ENCODE results near the gene SH2B2. TPM values are rescaled to one million over a fixed set of nuclear protein-coding genes. Genes with fewer than 3 reads are reported as not detected.

Gene SH2B2
- polyA plus RNA-seq, 1 donor from 2014 or later = 27.3 TPM

GRCh38 chr7:102244601-102245000 is 42.1 kb upstream of the SH2B2 start:
- Histone ChIP-seq H3K27me3 (ENCODE audit: insufficient read depth, low read depth, low read length) (no peaks in the 10 kb centered on the region), H3K9me2 (ENCODE audit: insufficient read depth, low read length) (no peaks in the 10 kb centered on the region), H3K4me3 (ENCODE audit: low read length) (no peak overlapping the region), H3K4me2 (ENCODE audit: low read length) (no peak overlapping the region), H4K20me1 (ENCODE audit: insufficient read depth) (no peaks in the 10 kb centered on the region), H3K27ac (ENCODE audit: low read length) (no peak overlapping the region), H3F3A (ENCODE audit: insufficient read depth, low read length, poor library complexity, severe bottlenecking) (no peaks in the 10 kb centered on the region), H3K9ac (ENCODE audit: low read length) (no peak overlapping the region), H3K9me3 (ENCODE audit: low read length) (no peaks in the 10 kb centered on the region), H2AFZ (ENCODE audit: low read depth, low read length) (no peak overlapping the region), H3K79me2 (replicated peaks; ENCODE audit: insufficient read depth, low read length) (no peaks in the 10 kb centered on the region), H3K36me3 (ENCODE audit: insufficient read depth, low read length) (no peaks in the 10 kb centered on the region)
- TF ChIP-seq RAD21 (conservative IDR thresholded peaks at IDR 0.05) = no peak
- no peak for TF ChIP-seq EP300 (conservative IDR thresholded peaks at IDR 0.05; ENCODE audit: poor library complexity, severe bottlenecking)
- TF ChIP-seq REST (IDR thresholded peaks at IDR 0.05; ENCODE audit: borderline replicate concordance) = no peak
- no peak for TF ChIP-seq TAF1 (IDR thresholded peaks at IDR 0.05; ENCODE audit: low read depth)
- no peak for TF ChIP-seq CTCF (IDR thresholded peaks at IDR 0.05; ENCODE audit: poor library complexity, severe bottlenecking)
- no peak for TF ChIP-seq SMC3 (conservative IDR thresholded peaks at IDR 0.05; ENCODE audit: poor library complexity)
- TF ChIP-seq POLR2AphosphoS5 (IDR thresholded peaks at IDR 0.05) = no peak
- TF ChIP-seq MXI1 (conservative IDR thresholded peaks at IDR 0.05; ENCODE audit: poor library complexity, severe bottlenecking) = no peak
- TF ChIP-seq EZH2 (IDR thresholded peaks at IDR 0.05; ENCODE audit: borderline replicate concordance, insufficient read depth, low read length, poor library complexity, severe bottlenecking) = no peak

GRCh38 chr7:102248081-102248455 is 38.6 kb upstream of the SH2B2 start:
- H4K20me1 ChIP-seq (ENCODE audit: insufficient read depth) = no peaks in the 10 kb centered on the region
- no peaks in the 10 kb centered on the region for H3F3A ChIP-seq (ENCODE audit: insufficient read depth, low read length, poor library complexity, severe bottlenecking)
- H3K4me3 ChIP-seq (ENCODE audit: low read length) = no peak overlapping the region
- H2AFZ ChIP-seq (ENCODE audit: low read depth, low read length) = no peak overlapping the region
- no peaks in the 10 kb centered on the region for H3K27me3 ChIP-seq (ENCODE audit: insufficient read depth, low read depth, low read length)
- H3K9me2 ChIP-seq (ENCODE audit: insufficient read depth, low read length) = no peaks in the 10 kb centered on the region
- no peaks in the 10 kb centered on the region for H3K36me3 ChIP-seq (ENCODE audit: insufficient read depth, low read length)
- H3K4me2 ChIP-seq (ENCODE audit: low read length) = no peak overlapping the region
- H3K27ac ChIP-seq (ENCODE audit: low read length) = no peak overlapping the region
- H3K9me3 ChIP-seq (ENCODE audit: low read length) = no peaks in the 10 kb centered on the region
- H3K9ac ChIP-seq (ENCODE audit: low read length) = no peak overlapping the region
- H3K79me2 ChIP-seq (replicated peaks; ENCODE audit: insufficient read depth, low read length) = no peaks in the 10 kb centered on the region
- no peak for TF ChIP-seq EZH2 (IDR thresholded peaks at IDR 0.05; ENCODE audit: borderline replicate concordance, insufficient read depth, low read length, poor library complexity, severe bottlenecking)
- no peak for TF ChIP-seq EP300 (conservative IDR thresholded peaks at IDR 0.05; ENCODE audit: poor library complexity, severe bottlenecking)
- TF ChIP-seq RAD21 (conservative IDR thresholded peaks at IDR 0.05) = no peak
- TF ChIP-seq SMC3 (conservative IDR thresholded peaks at IDR 0.05; ENCODE audit: poor library complexity) = no peak
- TF ChIP-seq POLR2AphosphoS5 (IDR thresholded peaks at IDR 0.05) = no peak
- TF ChIP-seq CTCF (IDR thresholded peaks at IDR 0.05; ENCODE audit: poor library complexity, severe bottlenecking) = no peak
- TF ChIP-seq MXI1 (conservative IDR thresholded peaks at IDR 0.05; ENCODE audit: poor library complexity, severe bottlenecking) = no peak
- TF ChIP-seq REST (IDR thresholded peaks at IDR 0.05; ENCODE audit: borderline replicate concordance) = no peak
- no peak for TF ChIP-seq TAF1 (IDR thresholded peaks at IDR 0.05; ENCODE audit: low read depth)

Measured in neural cell (in vitro differentiated cells).